Hepatic stellate cell (primary cell): Measurements from ENCODE around the gene EFEMP2.
"Not testable (repeated sequence)": the region's sequence is repeated elsewhere in the genome, so short reads cannot be mapped to it uniquely, and the experiment has no call there.

Experiments
- DNase-seq: peaks from one replicate; pipeline ENCODE4 v3.0.0; 2011; ENCODE audit warnings: low spot score

The EFEMP2 gene

DNA sequence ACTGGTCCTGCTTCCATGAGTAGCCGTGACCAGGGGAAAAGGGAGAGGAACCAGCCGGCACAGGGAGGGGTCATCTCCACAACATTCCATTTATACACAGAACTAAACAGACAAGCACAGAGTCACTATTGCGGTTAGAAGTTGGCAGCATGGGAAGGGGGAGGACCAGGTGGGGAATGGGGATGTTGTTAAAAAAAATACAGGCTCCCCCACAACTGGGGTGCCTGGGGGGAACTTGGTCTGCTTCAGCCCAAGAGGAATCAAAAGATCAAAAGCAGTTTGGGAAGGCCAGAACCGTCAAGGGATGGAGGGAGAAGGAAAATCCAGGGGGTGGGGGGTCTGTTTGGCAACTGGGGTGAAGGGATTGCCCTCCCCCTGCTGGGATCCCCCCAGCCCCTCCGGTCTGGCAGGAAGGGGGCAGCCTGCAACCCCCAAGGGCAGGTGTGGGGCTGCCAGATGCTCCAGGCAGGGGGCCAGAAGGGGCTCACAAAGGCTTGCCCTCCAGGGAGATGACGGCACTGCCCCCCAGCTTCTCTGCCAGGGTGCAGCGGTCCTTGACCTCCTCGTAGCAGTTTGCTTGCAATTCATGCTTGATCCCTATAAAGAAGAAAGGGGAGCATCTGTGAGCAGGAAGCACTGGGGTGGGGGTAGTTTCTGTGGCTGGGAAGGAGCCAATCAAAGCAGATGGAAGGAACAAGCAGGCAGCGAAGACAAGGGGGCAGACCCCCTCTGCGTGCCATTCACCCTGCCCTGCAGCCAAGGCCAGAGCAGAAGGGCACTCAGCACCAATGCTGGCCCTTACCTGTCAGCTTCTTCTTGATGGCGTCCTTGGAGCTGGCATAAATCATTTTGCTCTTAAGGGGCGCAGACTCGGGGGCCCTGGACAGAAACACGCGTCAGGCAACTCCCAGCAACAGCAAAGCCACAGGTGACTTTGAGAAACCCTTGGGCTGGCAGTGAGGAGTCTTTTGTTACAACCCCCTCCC is 17.5 kb downstream of the EFEMP2 start:
- no peak for DNase-seq

DNA sequence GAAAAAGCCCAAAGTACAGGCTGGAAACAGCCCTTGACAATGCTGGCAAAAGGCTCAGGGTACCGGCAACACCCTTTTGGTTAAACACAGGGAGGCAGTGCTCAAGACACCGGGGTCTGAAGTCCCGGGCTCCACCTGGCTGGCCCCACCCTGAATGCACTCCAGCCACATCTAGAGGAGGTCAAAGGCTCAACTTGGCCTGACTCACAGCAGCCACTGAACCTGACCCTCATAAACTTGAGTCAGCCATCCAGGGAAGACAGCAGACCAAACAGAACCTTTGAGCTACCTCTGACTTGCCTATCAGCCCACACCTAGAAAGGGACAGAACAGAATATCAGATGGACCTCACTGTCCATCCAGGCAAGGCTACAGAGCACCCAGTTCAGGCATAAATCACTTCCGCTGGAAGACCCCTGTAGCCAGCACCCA is 18.4 kb downstream of the EFEMP2 start:
- no peak for DNase-seq

DNA sequence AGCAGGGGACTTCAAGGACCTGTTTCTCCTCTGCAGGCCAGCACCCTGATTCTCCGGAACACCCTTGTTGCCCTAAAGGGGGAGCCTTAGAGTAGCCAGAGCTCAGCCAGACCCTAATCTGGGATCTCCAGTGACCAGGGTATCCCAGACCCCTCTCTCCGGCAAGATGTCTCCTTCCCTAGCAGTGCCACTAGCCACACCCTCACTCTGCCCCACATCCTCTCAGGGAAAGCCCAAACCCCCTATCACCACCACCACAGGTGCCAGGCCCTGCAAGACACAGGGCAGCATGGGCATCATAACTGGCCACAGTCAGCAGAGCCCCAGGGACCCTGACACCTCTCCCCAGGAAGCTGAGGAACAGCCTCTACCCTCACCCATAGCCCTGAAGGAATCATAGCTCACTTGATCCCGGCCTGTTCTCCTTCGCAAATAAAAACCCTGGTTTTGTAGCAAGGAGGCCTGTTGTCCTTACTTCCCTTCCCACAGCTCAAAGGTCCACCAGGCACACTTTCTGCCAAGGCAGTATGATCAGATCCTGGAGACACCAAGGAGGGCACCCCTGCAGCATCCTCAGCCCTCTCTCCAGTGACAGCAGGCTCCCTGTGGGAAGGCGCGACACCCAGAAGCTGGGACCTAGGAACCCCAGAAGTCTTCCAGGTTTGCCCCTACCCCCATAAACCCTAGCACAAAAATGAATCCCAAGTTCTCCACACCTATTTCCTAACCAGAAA is 19.2 kb downstream of the EFEMP2 start:
- DNase-seq, result no peak

DNA sequence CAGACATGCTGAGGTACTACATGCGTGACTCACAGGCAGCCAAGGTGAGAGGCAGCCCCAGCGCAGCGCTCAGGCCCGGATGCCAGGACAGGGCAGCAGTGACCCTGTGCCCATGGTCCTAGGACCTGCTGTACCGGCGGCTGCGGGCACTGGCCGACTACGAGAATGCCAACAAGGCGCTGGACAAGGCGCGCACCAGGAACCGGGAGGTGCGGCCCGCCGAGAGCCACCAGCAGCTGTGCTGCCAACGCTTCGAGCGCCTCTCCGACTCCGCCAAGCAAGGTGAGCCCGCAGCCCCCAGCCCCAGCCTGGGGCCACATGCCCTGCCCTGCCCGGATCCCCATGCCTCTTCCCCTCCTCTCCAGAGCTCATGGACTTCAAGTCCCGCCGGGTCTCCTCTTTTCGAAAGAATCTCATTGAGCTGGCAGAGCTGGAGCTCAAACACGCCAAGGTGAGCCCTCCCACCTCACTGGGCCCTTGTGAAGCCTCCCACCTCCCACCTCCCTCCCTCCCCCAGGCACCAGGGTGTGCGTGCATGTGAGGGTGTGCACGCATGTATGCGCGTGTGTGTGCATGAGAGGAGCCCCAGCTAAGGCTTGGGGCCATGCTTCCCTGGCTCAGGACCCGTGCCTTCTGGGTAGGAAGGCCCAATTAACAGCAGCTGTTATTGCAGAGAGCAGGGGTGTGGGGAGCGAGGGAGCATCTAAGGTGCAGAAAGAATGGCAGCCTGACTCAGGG is 19.9 kb downstream of the EFEMP2 start:
- no peak for DNase-seq

DNA sequence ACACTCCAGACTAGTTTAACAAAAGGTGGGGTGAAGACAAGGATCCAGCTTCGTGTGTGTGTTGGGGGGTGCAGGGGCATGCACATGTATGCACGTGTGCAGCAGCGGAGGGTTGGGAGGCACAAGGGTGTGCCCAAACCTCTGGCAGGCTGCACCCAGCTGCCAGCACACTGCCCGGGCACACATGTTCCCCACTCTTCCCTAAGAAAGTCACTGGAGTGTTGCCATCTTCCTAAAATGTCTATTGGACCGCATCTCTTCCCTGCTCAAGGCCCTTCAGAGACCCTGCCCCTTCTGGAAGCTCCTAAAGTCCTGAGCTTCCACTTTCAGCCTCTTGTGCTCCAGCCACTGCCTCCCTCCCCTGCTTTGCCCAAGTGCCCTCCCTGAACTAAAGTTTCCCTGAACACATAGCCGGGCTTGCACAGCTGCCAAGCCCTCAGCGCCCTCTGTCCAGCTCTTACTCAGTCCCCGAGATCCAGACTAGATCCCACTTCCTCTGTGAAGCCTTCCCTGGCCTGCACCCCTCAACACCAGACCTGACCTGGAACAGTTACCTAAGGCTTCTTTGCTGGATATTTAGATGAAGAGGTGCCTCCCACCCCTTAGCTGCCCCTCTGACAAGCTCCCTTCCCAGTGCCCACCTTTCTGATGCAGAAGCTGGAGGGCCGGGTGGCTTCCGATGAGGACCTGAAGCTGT is 20.6 kb downstream of the EFEMP2 start:
- no peak for DNase-seq

GRCh38 chr11:65851083-65851579 is 21.5 kb downstream of the EFEMP2 start:
- DNase-seq, result no peak

GRCh38 chr11:65850217-65851082 is 22.1 kb downstream of the EFEMP2 start:
- no peak for DNase-seq

DNA sequence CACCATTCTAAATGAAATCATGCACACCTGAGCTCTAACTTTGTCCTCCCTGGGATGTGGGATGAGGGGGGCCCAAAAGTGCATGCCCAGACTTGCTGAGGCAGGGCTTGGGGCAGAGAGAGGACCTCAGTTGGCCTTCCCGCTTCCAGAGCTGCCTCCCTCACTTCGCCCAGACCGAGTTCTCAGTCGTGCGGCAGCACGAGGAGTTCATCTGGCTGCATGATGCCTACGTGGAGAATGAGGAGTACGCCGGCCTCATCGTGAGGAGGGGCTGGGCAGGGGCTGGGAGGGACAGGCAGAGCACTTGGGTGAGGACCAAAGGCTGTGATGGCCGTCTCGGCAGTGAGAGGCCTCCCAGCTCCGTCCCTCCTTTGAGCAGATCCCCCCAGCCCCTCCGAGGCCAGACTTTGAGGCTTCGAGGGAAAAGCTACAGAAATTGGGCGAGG is 22.8 kb downstream of the EFEMP2 start:
- DNase-seq, result no peak

DNA sequence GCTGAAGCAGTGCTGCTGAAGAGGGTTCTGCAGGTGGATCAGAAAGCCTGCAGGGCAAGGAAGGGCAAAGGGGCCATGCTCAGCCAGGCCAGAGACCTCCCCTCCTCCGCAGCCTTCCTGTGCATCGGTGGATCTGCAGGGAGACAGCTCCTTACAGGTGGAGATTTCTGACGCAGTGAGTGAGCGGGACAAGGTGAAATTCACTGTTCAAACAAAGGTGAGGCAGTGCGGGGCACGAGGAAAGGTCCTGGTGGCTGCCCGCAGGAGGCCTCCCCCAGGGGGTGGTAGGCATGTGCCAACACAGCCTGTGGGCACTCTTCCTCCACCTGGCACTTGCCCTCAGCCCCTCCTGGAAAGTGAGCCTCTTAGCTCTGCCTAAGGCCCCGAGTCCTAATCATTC is 23.2 kb downstream of the EFEMP2 start:
- DNase-seq, result no peak

DNA sequence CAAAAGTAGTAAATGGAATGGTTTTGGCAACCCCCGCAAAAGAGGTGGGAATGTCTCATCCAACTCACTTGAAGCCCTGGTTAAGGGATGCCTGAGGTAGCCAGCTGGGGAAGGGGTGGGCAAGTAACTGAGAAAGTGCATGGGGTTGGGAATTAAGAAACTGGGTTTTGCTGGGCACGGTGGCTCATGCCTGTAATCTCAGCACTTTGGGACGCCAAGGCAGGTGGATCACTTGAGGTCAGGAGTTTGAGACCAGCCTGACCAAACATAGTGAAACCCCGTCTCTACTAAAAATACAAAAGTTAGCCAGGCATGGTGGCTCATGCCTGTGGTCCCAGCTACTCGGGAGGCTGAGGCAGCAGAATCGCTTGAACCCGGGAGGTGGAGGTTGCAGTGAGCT is 23.9 kb downstream of the EFEMP2 start:
- not testable (repeated sequence) for DNase-seq

GRCh38 chr11:65847746-65848145 is 24.9 kb downstream of the EFEMP2 start:
- no peak for DNase-seq

DNA sequence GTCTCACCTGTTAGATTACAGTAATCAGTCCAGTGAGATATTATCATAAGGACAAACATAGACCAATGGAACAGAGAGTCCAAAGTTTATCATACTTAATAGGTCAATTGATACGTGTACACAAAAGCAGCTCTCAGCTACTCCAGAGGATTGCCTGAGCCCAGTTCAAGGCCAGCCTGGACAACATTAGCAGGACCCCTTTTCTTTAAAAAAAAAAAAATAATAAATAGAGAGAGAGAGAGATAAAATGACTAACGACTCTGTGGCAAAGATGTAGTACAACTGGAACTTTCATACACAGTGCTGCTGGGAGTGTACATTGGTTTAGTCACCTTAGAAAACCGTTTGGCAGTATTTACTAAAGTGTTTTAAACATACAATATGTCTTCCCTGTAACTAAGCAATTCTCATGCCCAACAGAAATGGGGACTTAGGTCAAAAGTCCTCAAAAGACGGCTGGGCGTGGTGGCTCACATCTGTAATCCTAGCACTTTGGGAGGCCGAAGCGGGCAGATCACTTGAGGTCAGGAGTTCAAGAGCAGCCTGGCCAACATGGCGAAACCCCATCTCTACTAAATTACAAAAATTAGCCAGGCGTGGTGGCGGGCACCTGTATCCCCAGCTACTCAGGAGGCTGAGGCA is 28.2 kb downstream of the EFEMP2 start:
- no peak for DNase-seq

GRCh38 chr11:65843811-65844210 is 28.8 kb downstream of the EFEMP2 start:
- no peak for DNase-seq

GRCh38 chr11:65842144-65842543 is 30.5 kb downstream of the EFEMP2 start:
- DNase-seq, result no peak

DNA sequence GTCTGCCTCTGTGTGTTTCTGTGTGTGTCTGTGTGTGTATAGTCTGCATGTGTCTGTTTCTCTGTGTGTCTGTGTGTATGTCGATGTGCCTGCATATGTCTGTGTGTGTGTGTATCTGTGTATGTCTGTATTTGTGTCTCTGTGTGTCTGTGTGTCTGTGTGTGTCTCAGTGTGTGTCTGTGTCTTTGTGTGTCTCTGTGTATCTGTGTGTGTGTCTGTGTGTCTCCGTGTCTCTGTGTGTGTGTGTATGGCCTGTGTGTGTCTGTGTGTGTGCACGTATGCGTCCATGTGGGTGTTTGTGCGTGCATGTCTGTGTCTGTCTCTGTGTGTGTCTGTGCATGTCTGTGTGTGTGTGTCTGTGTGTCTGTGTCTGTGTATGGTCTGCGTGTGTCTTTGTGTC is 38.4 kb downstream of the EFEMP2 start:
- no peak for DNase-seq

- peak; percentile 100 for DNase-seq
Measured at GRCh38 chr11:65833297-65834030, 39.1 kb downstream of the EFEMP2 start, which contains the start of gene SNX32. TSS of gene SNX32 (plus strand) at chr11:65833963. CDS start at chr11:65834066, 103 bp downstream.

- not testable (repeated sequence) for DNase-seq
Measured at GRCh38 chr11:65832231-65832630, 40.4 kb downstream of the EFEMP2 start.

GRCh38 chr11:65829459-65829858 is 43.1 kb downstream of the EFEMP2 start:
- no peak for DNase-seq
